AG04449 (cell line): ENCODE measurements around the gene TOPORS.
A peak's percentile ranks its signal among the peaks of the same experiment; 100 is the strongest.

Experiments
- CTCF ChIA-PET: fragments of 350-600 bp; formaldehyde crosslinking; extraction: SDS; loops from one replicate; lab custom pipeline; 2021; ENCODE audit warnings: antibody characterized with exemption; lab: Yijun Ruan, JAX
- POLR2A ChIA-PET: fragments of 400-600, 350-600 bp; formaldehyde crosslinking; extraction: SDS; loops from one replicate; lab custom pipeline; 2020; ENCODE audit warnings: antibody characterized with exemption, inconsistent platforms; lab: Yijun Ruan, JAX
- DNase-seq: peaks from one replicate; pipeline ENCODE4 v3.0.0-alpha.2; 2010; ENCODE audit warnings: low read depth, low spot score
- H3K4me3 ChIP-seq: 2 replicates; pipeline ENCODE4 v1.5.1; 2011; ENCODE audit warnings: low read depth, mild to moderate bottlenecking, control low read depth, low read length
- CTCF ChIP-seq: IDR thresholded peaks from one replicate; pipeline ENCODE4 v1.5.1; 2011; ENCODE audit warnings: mild to moderate bottlenecking, moderate library complexity, low read length, control low read depth, inconsistent platforms; ENCODE audit not compliant: insufficient read depth; ENCODE audit errors: missing control alignments

TOPORS gene

GRCh38 chr9:32571969-32572899 lies 19.8 kb upstream of the TOPORS start:
- DNase-seq, result no peak
- H3K4me3 ChIP-seq, result peak overlapping the region; percentile 98
- POLR2A ChIA-PET, result interaction anchor here (1.0 to 1.7 kb wide), 4 partner anchors 8 to 193 kb away, joined by 3 to 9 read pairs (median 6); partner anchors contain the start of gene ACO1
- CTCF ChIA-PET, result interaction anchor here (0.7 to 4.0 kb wide), 30 partner anchors 8 to 401 kb away, joined by 3 to 241 read pairs (median 4); partner anchors contain the start of genes ACO1 and RIGI
- peak; percentile 75 for TF ChIP-seq CTCF

- no peak overlapping the region for H3K4me3 ChIP-seq
- no peak for TF ChIP-seq CTCF
- CTCF ChIA-PET, result no interaction called here
- POLR2A ChIA-PET, result no interaction called here
- no peak for DNase-seq
Observed at GRCh38 chr9:32570262-32570661, 17.9 kb upstream of the TOPORS start.

- TF ChIP-seq CTCF, result no peak
Observed at GRCh38 chr9:32566770-32567169, 14.4 kb upstream of the TOPORS start.

GRCh38 chr9:32565967-32566366 lies 13.6 kb upstream of the TOPORS start:
- DNase-seq, result no peak
- H3K4me3 ChIP-seq, result no peak overlapping the region
- TF ChIP-seq CTCF, result no peak
- ChIA-PET CTCF (interaction anchor here (0.6 to 9.2 kb wide), 5 partner anchors 12 to 188 kb away, joined by 3 to 91 read pairs (median 6); no protein-coding TSS in a partner anchor), POLR2A (no interaction called here)

More at GRCh38 chr9:32566770-32567169, 14.4 kb upstream of the TOPORS start:
- ChIA-PET POLR2A (interaction anchor here (0.6 kb wide), 1 partner anchor 9 kb away, joined by 3 read pairs; no protein-coding TSS in a partner anchor), CTCF (interaction anchor here (0.7 to 9.2 kb wide), 8 partner anchors 13 to 401 kb away, joined by 3 to 91 read pairs (median 3); no protein-coding TSS in a partner anchor)
- H3K4me3 ChIP-seq, result no peak overlapping the region
- no peak for DNase-seq

GRCh38 chr9:32558408-32558934 lies 6.1 kb upstream of the TOPORS start:
- DNase-seq, result no peak
- ChIA-PET CTCF (interaction anchor here (0.5 to 2.2 kb wide), 4 partner anchors 13 to 180 kb away, joined by 3 to 12 read pairs (median 6); partner anchors contain the start of gene ACO1), POLR2A (no interaction called here)
- no peak overlapping the region for H3K4me3 ChIP-seq
- no peak for TF ChIP-seq CTCF
